ENCODE results near the gene RAMACL.

Gene RAMACL

DNA sequence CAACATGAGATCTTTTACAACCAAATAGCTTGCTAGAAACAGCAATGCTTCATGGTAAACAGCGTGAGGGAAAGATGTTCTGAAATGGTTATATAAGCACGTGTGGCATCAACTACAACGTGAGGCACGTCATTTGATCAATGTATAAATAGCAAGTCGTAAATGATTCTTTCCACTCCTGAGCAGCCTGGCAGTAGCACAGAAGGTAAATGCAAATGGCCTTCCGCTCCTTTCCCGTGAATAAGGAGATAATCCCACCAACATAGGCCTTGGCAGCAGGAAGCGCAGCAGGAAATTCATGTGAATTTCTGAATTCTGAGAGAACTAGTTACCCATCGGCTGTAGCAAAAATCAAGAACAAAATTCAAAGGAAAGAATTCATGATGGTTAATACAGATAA, 23.6 kb upstream of the RAMACL start:
- H3K36me3 ChIP-seq (ENCODE audit: insufficient read depth, insufficient read length, low read length), result no peaks in the 10 kb centered on the region
- H3K4me3 ChIP-seq (ENCODE audit: insufficient read length, low read depth), result no peak overlapping the region
- H3K27me3 ChIP-seq (ENCODE audit: insufficient read depth, insufficient read length), result no peaks in the 10 kb centered on the region
- DNase-seq (ENCODE audit: low read depth, low spot score), result no peak
- H3K9me3 ChIP-seq (ENCODE audit: insufficient read depth, low read length), result no peaks in the 10 kb centered on the region
- H3K4me1 ChIP-seq (ENCODE audit: insufficient read depth, insufficient read length), result no peaks in the 10 kb centered on the region
- TF ChIP-seq SUZ12 (IDR thresholded peaks at IDR 0.05; ENCODE audit: extremely low read depth, insufficient read depth, insufficient read length) (no peak), ZNF274 (IDR thresholded peaks at IDR 0.05; ENCODE audit: low read depth, low read length) (no peak), YY1 (IDR thresholded peaks at IDR 0.05; ENCODE audit: insufficient read depth, insufficient read length) (no peak)
- H3K9ac ChIP-seq (ENCODE audit: insufficient read length, low read depth), result no peak overlapping the region

DNA sequence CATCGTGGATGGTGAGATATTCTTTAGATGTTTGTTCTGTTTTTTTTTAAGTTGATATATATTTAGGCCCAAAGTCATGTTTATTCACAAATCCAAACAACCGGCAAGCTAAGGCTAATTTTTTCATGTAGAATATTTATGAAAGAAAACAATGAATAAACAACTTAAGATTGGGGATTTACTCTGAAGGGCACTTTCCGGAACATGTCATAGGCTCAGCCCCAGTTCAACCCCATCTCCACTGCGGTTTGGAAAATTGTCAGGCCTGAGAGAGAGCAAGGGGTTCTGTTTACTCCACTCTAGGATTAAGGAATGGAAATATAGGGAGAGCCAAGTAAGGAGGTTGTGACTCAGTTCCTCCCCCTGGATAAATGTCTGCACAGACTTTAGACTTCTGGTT, 22.3 kb upstream of the RAMACL start:
- Histone ChIP-seq H3K9me3 (ENCODE audit: insufficient read depth, low read length) (no peaks in the 10 kb centered on the region), H3K4me1 (ENCODE audit: insufficient read depth, insufficient read length) (no peaks in the 10 kb centered on the region), H3K4me3 (ENCODE audit: insufficient read length, low read depth) (no peak overlapping the region), H3K36me3 (ENCODE audit: insufficient read depth, insufficient read length, low read length) (no peaks in the 10 kb centered on the region), H3K9ac (ENCODE audit: insufficient read length, low read depth) (no peak overlapping the region), H3K27me3 (ENCODE audit: insufficient read depth, insufficient read length) (no peaks in the 10 kb centered on the region)
- TF ChIP-seq SUZ12 (IDR thresholded peaks at IDR 0.05; ENCODE audit: extremely low read depth, insufficient read depth, insufficient read length) (no peak), YY1 (IDR thresholded peaks at IDR 0.05; ENCODE audit: insufficient read depth, insufficient read length) (no peak), ZNF274 (IDR thresholded peaks at IDR 0.05; ENCODE audit: low read depth, low read length) (no peak)
- no peak for DNase-seq (ENCODE audit: low read depth, low spot score)

DNA sequence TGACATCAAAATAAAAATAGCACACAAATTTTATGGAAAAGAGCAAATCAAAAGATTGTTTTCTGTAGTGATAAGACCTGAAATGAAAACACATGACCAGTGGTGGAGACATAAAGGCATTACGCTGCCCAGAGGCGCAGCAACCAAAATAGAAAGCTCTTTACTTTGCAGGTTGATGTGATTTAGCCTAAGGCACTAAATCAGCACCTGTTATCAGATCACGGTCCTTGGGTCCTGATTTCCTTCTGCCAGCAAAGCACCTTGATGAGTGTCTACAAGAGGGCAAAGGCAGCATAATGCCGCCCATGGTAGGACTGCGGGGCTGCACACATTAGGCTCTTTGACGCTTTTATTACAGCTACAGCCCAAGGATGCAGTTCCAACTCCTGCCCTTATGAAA, 19.3 kb upstream of the RAMACL start:
- Histone ChIP-seq H3K9ac (ENCODE audit: insufficient read length, low read depth) (no peak overlapping the region), H3K4me3 (ENCODE audit: insufficient read length, low read depth) (no peak overlapping the region)
- no peak for TF ChIP-seq YY1 (IDR thresholded peaks at IDR 0.05; ENCODE audit: insufficient read depth, insufficient read length)
- TF ChIP-seq SUZ12 (IDR thresholded peaks at IDR 0.05; ENCODE audit: extremely low read depth, insufficient read depth, insufficient read length), result no peak
- TF ChIP-seq ZNF274 (IDR thresholded peaks at IDR 0.05; ENCODE audit: low read depth, low read length), result no peak

DNA sequence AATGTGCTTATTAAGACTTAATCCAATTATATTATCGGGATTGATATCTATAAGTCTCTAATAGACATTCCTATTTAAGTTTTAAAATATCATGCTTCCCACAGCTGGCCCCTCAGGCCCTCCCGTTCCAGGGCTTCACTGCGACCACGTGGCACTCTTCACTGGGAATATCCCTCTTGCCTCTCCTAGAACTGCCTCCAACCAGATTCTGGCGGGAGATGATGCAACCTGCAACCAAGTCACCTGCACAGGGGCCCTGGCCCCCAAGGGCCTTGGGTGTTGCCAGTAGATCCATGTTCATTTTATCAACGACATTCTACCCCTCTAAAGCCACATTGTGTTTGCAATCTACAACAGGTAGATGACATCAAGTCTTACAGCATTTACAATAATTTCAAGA, 18.4 kb upstream of the RAMACL start:
- no peaks in the 10 kb centered on the region for H3K4me1 ChIP-seq (ENCODE audit: insufficient read depth, insufficient read length)
- no peak overlapping the region for H3K9ac ChIP-seq (ENCODE audit: insufficient read length, low read depth)
- no peak for TF ChIP-seq ZNF274 (IDR thresholded peaks at IDR 0.05; ENCODE audit: low read depth, low read length)
- no peak for TF ChIP-seq YY1 (IDR thresholded peaks at IDR 0.05; ENCODE audit: insufficient read depth, insufficient read length)
- no peak for TF ChIP-seq SUZ12 (IDR thresholded peaks at IDR 0.05; ENCODE audit: extremely low read depth, insufficient read depth, insufficient read length)
- no peak for DNase-seq (ENCODE audit: low read depth, low spot score)
- no peaks in the 10 kb centered on the region for H3K27me3 ChIP-seq (ENCODE audit: insufficient read depth, insufficient read length)
- H3K36me3 ChIP-seq (ENCODE audit: insufficient read depth, insufficient read length, low read length), result no peaks in the 10 kb centered on the region
- 0 out of 2 replicates have a peak, but pooled peaks cover 4% of the 10 kb centered on the region for H3K9me3 ChIP-seq (ENCODE audit: insufficient read depth, low read length)
- H3K4me3 ChIP-seq (ENCODE audit: insufficient read length, low read depth), result no peak overlapping the region

More for the DNA sequence above, 19.3 kb upstream of the RAMACL start:
- Histone ChIP-seq H3K27me3 (ENCODE audit: insufficient read depth, insufficient read length) (no peaks in the 10 kb centered on the region), H3K4me1 (ENCODE audit: insufficient read depth, insufficient read length) (no peaks in the 10 kb centered on the region), H3K9me3 (ENCODE audit: insufficient read depth, low read length) (0 out of 2 replicates have a peak, but pooled peaks cover 4% of the 10 kb centered on the region), H3K36me3 (ENCODE audit: insufficient read depth, insufficient read length, low read length) (no peaks in the 10 kb centered on the region)
- DNase-seq (ENCODE audit: low read depth, low spot score), result no peak

DNA sequence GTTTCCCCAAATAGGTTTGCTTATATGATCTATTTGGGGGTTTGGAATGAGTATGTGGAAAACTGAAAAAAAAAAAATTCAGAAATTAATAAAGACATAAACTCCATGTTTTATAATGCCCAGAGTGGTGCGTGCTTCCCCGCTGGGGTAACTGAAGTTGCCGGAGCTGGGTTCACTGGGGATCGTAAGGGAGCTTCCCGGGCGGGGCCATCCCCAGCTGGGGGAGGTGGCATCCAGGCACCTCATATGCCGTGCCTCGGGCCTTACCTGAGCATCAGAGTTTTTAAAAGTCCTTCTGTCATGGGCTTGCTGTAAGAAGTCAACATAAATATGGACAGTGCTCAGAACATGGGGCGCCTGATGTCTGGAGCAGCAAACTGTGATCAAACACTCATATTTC, 17.9 kb upstream of the RAMACL start:
- Histone ChIP-seq H3K9ac (ENCODE audit: insufficient read length, low read depth) (no peak overlapping the region), H3K4me1 (ENCODE audit: insufficient read depth, insufficient read length) (no peaks in the 10 kb centered on the region), H3K36me3 (ENCODE audit: insufficient read depth, insufficient read length, low read length) (no peaks in the 10 kb centered on the region), H3K9me3 (ENCODE audit: insufficient read depth, low read length) (0 out of 2 replicates have a peak, but pooled peaks cover 4% of the 10 kb centered on the region), H3K4me3 (ENCODE audit: insufficient read length, low read depth) (no peak overlapping the region), H3K27me3 (ENCODE audit: insufficient read depth, insufficient read length) (no peaks in the 10 kb centered on the region)
- DNase-seq (ENCODE audit: low read depth, low spot score), result no peak
- TF ChIP-seq ZNF274 (IDR thresholded peaks at IDR 0.05; ENCODE audit: low read depth, low read length), result no peak
- no peak for TF ChIP-seq SUZ12 (IDR thresholded peaks at IDR 0.05; ENCODE audit: extremely low read depth, insufficient read depth, insufficient read length)
- no peak for TF ChIP-seq YY1 (IDR thresholded peaks at IDR 0.05; ENCODE audit: insufficient read depth, insufficient read length)

DNA sequence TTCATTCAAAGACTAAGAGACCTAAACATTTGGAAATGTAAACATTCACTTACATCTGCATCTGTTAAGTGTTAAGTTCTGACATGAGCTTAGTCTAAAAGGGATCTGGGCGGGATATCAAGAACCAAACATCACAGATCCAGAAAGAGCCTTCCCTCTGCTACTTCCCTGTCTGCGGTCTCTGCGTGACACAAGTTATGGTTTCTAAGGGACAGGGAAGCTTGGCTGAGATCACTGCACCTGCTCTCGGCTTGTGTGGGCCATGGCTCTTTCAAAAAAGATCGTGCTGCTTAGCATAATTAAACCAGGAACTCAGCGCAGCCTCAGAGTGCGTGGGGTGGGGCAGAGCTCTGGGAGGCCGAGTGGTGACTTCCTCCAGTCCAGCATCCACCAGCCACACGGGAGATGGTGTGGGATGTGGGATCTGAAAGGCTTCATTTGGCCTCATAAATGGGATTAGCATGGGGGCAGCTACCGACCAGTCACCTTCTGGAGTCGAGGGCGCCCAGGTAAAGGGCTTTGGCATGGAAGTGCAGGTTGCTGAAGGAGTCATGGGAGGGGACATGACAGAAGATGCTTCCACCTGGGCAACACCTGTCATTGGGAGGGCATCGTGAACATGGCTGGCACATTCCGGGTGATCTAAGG, 16.7 kb upstream of the RAMACL start:
- no peak overlapping the region for H3K9ac ChIP-seq (ENCODE audit: insufficient read length, low read depth)
- 0 out of 2 replicates have a peak, but pooled peaks cover 4% of the 10 kb centered on the region for H3K9me3 ChIP-seq (ENCODE audit: insufficient read depth, low read length)
- H3K4me1 ChIP-seq (ENCODE audit: insufficient read depth, insufficient read length), result no peaks in the 10 kb centered on the region
- H3K27me3 ChIP-seq (ENCODE audit: insufficient read depth, insufficient read length), result no peaks in the 10 kb centered on the region
- H3K4me3 ChIP-seq (ENCODE audit: insufficient read length, low read depth), result no peak overlapping the region
- H3K36me3 ChIP-seq (ENCODE audit: insufficient read depth, insufficient read length, low read length), result no peaks in the 10 kb centered on the region
- no peak for DNase-seq (ENCODE audit: low read depth, low spot score)
- TF ChIP-seq YY1 (IDR thresholded peaks at IDR 0.05; ENCODE audit: insufficient read depth, insufficient read length) (no peak), SUZ12 (IDR thresholded peaks at IDR 0.05; ENCODE audit: extremely low read depth, insufficient read depth, insufficient read length) (no peak), ZNF274 (IDR thresholded peaks at IDR 0.05; ENCODE audit: low read depth, low read length) (no peak)

DNA sequence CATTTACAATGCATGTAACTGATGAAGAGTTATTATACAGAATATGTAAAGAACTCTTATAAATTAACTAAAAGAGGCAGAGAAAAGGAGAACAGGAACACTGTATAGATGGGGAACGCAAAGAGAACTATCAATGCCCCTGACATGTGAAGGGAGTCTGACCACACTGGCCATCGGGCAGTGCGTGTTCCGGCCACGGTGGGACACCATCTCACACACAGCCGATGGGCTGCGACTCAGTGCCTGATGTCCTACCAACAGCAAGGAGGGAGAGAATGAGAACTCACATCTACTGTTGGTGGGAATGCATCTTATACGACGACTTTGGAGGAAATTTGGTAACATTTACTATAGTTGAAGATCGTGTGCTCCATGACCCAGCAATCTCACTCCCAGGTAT, 15.5 kb upstream of the RAMACL start:
- TF ChIP-seq ZNF274 (IDR thresholded peaks at IDR 0.05; ENCODE audit: low read depth, low read length) (no peak; the same call in 1 of the 2 replicates), SUZ12 (IDR thresholded peaks at IDR 0.05; ENCODE audit: extremely low read depth, insufficient read depth, insufficient read length) (no peak)
- 0 out of 2 replicates have a peak, but pooled peaks cover 4% of the 10 kb centered on the region for H3K9me3 ChIP-seq (ENCODE audit: insufficient read depth, low read length)
- no peaks in the 10 kb centered on the region for H3K4me1 ChIP-seq (ENCODE audit: insufficient read depth, insufficient read length)
- no peak overlapping the region for H3K4me3 ChIP-seq (ENCODE audit: insufficient read length, low read depth)
- H3K9ac ChIP-seq (ENCODE audit: insufficient read length, low read depth), result no peak overlapping the region
- no peak for DNase-seq (ENCODE audit: low read depth, low spot score)
- no peaks in the 10 kb centered on the region for H3K27me3 ChIP-seq (ENCODE audit: insufficient read depth, insufficient read length)
- no peaks in the 10 kb centered on the region for H3K36me3 ChIP-seq (ENCODE audit: insufficient read depth, insufficient read length, low read length)

All from NT2/D1 (cell line).